ENCODE results near the gene PSMD9. TPM values are rescaled to one million over a fixed set of nuclear protein-coding genes. Genes with fewer than 3 reads are reported as not detected.

PSMD9 gene
- total RNA-seq, 1 experiment from 2014 or later, result 39.9 TPM

- no peak overlapping the region for H3K9ac ChIP-seq (ENCODE audit: extremely low read depth, insufficient read length, low read length)
- no peak for DNase-seq
- no peak overlapping the region for H3K27ac Mint-ChIP-seq
- no peaks in the 10 kb centered on the region for H3K4me1 Mint-ChIP-seq
- no peak overlapping the region for H3K23ac ChIP-seq (ENCODE audit: insufficient read length, low read depth, low read length)
- H3K27me3 ChIP-seq (ENCODE audit: insufficient read depth, low read length), result no peaks in the 10 kb centered on the region
- H3K23me2 ChIP-seq (ENCODE audit: insufficient read length, low read depth, low read length, poor library complexity, severe bottlenecking), result no peaks in the 10 kb centered on the region
- TF ChIP-seq CTCF (conservative IDR thresholded peaks at IDR 0.05), result no peak
- no peak overlapping the region for H4K8ac ChIP-seq (replicated peaks; ENCODE audit: insufficient read length, low read depth, low read length)
- peaks cover 16 to 65% (median 49%) of the 10 kb centered on the region in 3 experiments; a peak in 6 of 7 replicates for H3K36me3 Mint-ChIP-seq (ENCODE audit: insufficient read depth in 1 of 3, low read depth in 3 of 3)
- no peak overlapping the region for H3K18ac ChIP-seq (ENCODE audit: insufficient read length, low read depth, low read length)
- no peaks in the 10 kb centered on the region for H3K9me3 Mint-ChIP-seq
- no peaks in the 10 kb centered on the region for H3K9me3 ChIP-seq (ENCODE audit: control insufficient read depth, low read depth, low read length)
- H2BK12ac ChIP-seq (ENCODE audit: insufficient read length, low read depth, low read length), result no peak overlapping the region
- H3K14ac ChIP-seq (ENCODE audit: insufficient read depth, low read length), result no peak overlapping the region
- H4K20me1 ChIP-seq (ENCODE audit: control insufficient read depth, insufficient read depth, insufficient read length), result no peaks in the 10 kb centered on the region
- no peak overlapping the region for H3K4ac ChIP-seq (ENCODE audit: low read depth, low read length)
- H2BK5ac ChIP-seq (ENCODE audit: insufficient read length, low read length), result no peak overlapping the region
- H3K4me1 ChIP-seq (ENCODE audit: insufficient read depth, low read length), result no peaks in the 10 kb centered on the region
- no peaks in the 10 kb centered on the region for H3K27me3 Mint-ChIP-seq (ENCODE audit: low read depth)
- H3K56ac ChIP-seq (ENCODE audit: insufficient read length, low read depth, low read length), result no peak overlapping the region
- H3K4me3 Mint-ChIP-seq, result no peak overlapping the region
- no CpG with 5 or more reads among the region's 2 CpGs for WGBS (ENCODE audit: extremely low coverage, insufficient read length, low lambda C conversion rate)
- no peak overlapping the region for H2BK120ac ChIP-seq (ENCODE audit: low read depth, low read length, poor library complexity, severe bottlenecking)
- no peak overlapping the region for H3T11ph ChIP-seq (ENCODE audit: low read length)
- H2AK5ac ChIP-seq (ENCODE audit: insufficient read length, low read length), result no peak overlapping the region
- H3K79me1 ChIP-seq (ENCODE audit: insufficient read depth, low read depth, low read length, poor library complexity, severe bottlenecking), result no peaks in the 10 kb centered on the region
- H4K5ac ChIP-seq (ENCODE audit: insufficient read length, low read depth, low read length), result no peak overlapping the region
- no peak overlapping the region for H2BK15ac ChIP-seq (ENCODE audit: low read depth, low read length)
- no peak overlapping the region for H2BK20ac ChIP-seq (ENCODE audit: low read depth, low read length, poor library complexity, severe bottlenecking)
- no peak overlapping the region for H3K4me2 ChIP-seq (ENCODE audit: insufficient read depth, insufficient read length, low read length)
- H2AFZ ChIP-seq (ENCODE audit: low read length), result no peak overlapping the region
- no peak overlapping the region for H3K27ac ChIP-seq (ENCODE audit: insufficient read length, low read depth, low read length)
- no peaks in the 10 kb centered on the region for H3K79me2 ChIP-seq (ENCODE audit: insufficient read depth, low read length)
- no peak overlapping the region for H4K91ac ChIP-seq (ENCODE audit: insufficient read length, low read depth, low read length)
Observed at GRCh38 chr12:121903202-121903601, 14.6 kb downstream of the PSMD9 start.

All from H9 (cell line).